ENCODE data around the gene TMEM183A. TPM values are rescaled to one million over a fixed set of nuclear protein-coding genes. Genes with fewer than 3 reads are reported as not detected.

The TMEM183A gene
- total and polyA plus RNA-seq, 9 of the 15 experiments (the other 6 are each of a cell fraction or from before 2014, with no cell fraction given) = 23.4 to 190 (median 124) TPM

DNA sequence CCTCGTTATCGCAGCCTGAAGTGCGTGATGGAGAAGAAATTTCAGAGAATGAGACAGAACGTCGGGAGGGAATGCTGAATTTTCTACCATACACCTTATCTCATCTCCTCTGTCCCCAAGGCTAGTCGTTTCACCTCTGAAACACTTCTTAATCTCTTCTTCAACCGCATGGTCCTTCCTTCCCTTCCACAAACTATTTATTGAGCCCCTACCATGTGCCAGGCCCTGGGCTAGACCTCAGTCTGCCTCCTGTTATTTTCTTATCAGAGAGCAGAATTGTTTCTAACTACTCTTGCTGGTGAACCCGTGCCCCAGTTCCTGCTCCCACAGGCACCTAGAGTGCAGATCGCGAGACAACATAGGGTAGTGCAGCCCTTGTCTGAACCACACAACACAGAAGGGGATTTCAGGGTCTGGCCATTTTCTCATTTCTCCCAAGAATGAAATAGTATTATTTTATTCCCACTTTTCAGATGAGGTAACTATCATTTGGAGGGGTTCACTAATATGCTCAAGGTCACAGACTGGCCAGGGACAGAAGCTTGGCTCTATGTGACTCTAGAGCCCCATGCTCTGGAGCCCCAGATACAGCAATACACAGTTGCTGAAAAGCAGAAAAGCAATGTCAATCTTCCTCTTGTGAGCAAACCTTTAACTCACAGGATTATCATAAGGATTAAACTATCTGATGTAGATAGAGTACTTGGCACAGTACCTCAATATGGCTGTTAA, 48.5 kb upstream of the TMEM183A start (continued):
- no peak for TF ChIP-seq ZNF41 (CRISPR knock-in tag; conservative IDR thresholded peaks at IDR 0.05)
- TF ChIP-seq WHSC1 (IDR thresholded peaks at IDR 0.05; ENCODE audit: low read length) = no peak
- TF ChIP-seq ZBTB43 (CRISPR knock-in tag; IDR thresholded peaks at IDR 0.05) = no peak
- TF ChIP-seq, protein P1, sequence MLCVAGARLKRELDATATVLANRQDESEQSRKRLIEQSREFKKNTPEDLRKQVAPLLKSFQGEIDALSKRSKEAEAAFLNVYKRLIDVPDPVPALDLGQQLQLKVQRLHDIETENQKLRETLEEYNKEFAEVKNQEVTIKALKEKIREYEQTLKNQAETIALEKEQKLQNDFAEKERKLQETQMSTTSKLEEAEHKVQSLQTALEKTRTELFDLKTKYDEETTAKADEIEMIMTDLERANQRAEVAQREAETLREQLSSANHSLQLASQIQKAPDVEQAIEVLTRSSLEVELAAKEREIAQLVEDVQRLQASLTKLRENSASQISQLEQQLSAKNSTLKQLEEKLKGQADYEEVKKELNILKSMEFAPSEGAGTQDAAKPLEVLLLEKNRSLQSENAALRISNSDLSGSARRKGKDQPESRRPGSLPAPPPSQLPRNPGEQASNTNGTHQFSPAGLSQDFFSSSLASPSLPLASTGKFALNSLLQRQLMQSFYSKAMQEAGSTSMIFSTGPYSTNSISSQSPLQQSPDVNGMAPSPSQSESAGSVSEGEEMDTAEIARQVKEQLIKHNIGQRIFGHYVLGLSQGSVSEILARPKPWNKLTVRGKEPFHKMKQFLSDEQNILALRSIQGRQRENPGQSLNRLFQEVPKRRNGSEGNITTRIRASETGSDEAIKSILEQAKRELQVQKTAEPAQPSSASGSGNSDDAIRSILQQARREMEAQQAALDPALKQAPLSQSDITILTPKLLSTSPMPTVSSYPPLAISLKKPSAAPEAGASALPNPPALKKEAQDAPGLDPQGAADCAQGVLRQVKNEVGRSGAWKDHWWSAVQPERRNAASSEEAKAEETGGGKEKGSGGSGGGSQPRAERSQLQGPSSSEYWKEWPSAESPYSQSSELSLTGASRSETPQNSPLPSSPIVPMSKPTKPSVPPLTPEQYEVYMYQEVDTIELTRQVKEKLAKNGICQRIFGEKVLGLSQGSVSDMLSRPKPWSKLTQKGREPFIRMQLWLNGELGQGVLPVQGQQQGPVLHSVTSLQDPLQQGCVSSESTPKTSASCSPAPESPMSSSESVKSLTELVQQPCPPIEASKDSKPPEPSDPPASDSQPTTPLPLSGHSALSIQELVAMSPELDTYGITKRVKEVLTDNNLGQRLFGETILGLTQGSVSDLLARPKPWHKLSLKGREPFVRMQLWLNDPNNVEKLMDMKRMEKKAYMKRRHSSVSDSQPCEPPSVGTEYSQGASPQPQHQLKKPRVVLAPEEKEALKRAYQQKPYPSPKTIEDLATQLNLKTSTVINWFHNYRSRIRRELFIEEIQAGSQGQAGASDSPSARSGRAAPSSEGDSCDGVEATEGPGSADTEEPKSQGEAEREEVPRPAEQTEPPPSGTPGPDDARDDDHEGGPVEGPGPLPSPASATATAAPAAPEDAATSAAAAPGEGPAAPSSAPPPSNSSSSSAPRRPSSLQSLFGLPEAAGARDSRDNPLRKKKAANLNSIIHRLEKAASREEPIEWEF (CRISPR knock-in tag; IDR thresholded peaks at IDR 0.05) = no peak
- TF ChIP-seq, protein P2, sequence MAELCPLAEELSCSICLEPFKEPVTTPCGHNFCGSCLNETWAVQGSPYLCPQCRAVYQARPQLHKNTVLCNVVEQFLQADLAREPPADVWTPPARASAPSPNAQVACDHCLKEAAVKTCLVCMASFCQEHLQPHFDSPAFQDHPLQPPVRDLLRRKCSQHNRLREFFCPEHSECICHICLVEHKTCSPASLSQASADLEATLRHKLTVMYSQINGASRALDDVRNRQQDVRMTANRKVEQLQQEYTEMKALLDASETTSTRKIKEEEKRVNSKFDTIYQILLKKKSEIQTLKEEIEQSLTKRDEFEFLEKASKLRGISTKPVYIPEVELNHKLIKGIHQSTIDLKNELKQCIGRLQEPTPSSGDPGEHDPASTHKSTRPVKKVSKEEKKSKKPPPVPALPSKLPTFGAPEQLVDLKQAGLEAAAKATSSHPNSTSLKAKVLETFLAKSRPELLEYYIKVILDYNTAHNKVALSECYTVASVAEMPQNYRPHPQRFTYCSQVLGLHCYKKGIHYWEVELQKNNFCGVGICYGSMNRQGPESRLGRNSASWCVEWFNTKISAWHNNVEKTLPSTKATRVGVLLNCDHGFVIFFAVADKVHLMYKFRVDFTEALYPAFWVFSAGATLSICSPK (IDR thresholded peaks at IDR 0.05; ENCODE audit: borderline replicate concordance) = 0 out of 2 replicates have a peak, but pooled peaks have one; percentile 67
- TF ChIP-seq PREB (CRISPR knock-in tag; IDR thresholded peaks at IDR 0.05) = no peak
- no peak for TF ChIP-seq JUNB (CRISPR knock-in tag; conservative IDR thresholded peaks at IDR 0.05)
- no peak for TF ChIP-seq ZNF780A (CRISPR knock-in tag; IDR thresholded peaks at IDR 0.05)
- peak; percentile 27; the same call in 1 of the 2 replicates for TF ChIP-seq ARID2 (IDR thresholded peaks at IDR 0.05)
- TF ChIP-seq DPF2 (IDR thresholded peaks at IDR 0.05) = peak; percentile 76
- TF ChIP-seq HNRNPLL (IDR thresholded peaks at IDR 0.05; ENCODE audit: low read depth, low read length, poor library complexity, severe bottlenecking) = no peak
- TF ChIP-seq MBD2 (IDR thresholded peaks at IDR 0.05; ENCODE audit: borderline replicate concordance, low read depth) = no peak
- no peak for TF ChIP-seq RNF219 (CRISPR knock-in tag; IDR thresholded peaks at IDR 0.05)
- TF ChIP-seq SP1 (CRISPR knock-in tag; IDR thresholded peaks at IDR 0.05) = no peak; the same call in 1 of the 2 replicates
- 0 out of 2 replicates have a peak, but pooled peaks have one; percentile 3 for TF ChIP-seq ZKSCAN3 (CRISPR knock-in tag; IDR thresholded peaks at IDR 0.05)
- no peak for TF ChIP-seq PRMT5 (CRISPR knock-in tag; IDR thresholded peaks at IDR 0.05)
- no peak for TF ChIP-seq CBX1 (IDR thresholded peaks at IDR 0.05; ENCODE audit: low read depth)
